AG09319 (cell line): ENCODE results near the gene TBL1XR1.
A peak's percentile ranks its signal among the peaks of the same experiment; 100 is the strongest.

Experiments
- DNase-seq: peaks from one replicate; pipeline ENCODE4 v3.0.0-alpha.2; 2010; ENCODE audit warnings: low read depth; ENCODE audit errors: extremely low read depth
- CTCF ChIP-seq: IDR thresholded peaks from 2 replicates; pipeline ENCODE4 v1.5.1; 2011; ENCODE audit warnings: low read depth, mild to moderate bottlenecking, inconsistent platforms, low read length, moderate library complexity

TBL1XR1 gene

GRCh38 chr3:177055605-177056571, 141.4 kb downstream of the TBL1XR1 start:
- DNase-seq: no peak
- TF ChIP-seq CTCF: no peak

- no peak for DNase-seq
- TF ChIP-seq CTCF: no peak
Measured at GRCh38 chr3:177053107-177053506, 144.2 kb downstream of the TBL1XR1 start.

DNA sequence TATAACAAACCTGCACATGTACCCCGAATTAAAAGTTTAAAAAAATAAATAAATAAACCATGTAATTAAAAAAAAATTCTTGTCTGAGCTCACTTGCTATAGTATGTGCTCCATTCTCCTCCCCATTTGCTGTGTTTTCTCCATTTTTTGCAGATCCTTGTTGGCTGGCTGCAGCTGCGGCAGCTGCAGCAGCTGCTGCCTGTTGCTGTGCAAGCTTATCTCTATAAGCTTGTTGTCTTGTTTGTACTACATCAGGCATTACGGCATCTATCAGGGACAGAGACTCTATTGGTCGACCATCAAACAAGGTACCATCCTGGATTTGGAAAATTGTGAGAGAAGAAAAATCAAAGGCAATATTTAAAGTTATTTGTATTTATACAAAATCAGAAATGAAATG, 145.9 kb downstream of the TBL1XR1 start:
- no peak for DNase-seq
- TF ChIP-seq CTCF: no peak

DNA sequence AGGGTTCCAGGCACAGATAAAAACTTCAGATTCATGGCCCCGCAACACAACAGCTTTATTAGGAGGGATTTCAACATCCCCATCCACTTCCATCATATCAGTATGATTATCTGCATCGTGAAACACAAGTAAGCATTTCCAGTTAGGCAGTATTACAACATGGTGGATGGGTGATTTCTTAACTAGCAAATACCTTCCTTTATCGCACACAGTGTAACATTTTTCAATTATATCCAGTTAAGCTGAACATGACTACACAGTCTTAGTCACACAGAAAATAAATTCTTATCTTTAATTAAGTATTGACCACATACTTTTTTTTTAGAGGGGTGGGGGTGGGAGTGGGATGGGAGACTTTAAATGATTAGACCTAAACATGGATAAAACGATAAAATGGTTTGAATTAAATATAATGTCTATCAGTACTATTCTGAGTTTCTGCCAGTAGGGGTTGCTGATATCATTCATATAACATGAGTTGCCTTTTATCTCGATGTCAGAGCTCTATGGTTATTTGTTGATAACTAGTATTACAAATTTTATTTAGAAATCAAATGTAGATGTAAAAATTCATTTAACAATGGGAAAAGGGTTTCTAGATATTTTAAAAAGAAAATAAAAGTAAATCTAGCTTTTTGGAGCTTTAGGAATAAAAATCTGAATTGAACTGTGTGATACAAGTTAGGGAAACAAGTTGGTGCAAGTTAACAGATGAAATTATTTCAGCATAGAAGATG, 146.6 kb downstream of the TBL1XR1 start:
- TF ChIP-seq CTCF: peak; percentile 45
- no peak for DNase-seq

DNA sequence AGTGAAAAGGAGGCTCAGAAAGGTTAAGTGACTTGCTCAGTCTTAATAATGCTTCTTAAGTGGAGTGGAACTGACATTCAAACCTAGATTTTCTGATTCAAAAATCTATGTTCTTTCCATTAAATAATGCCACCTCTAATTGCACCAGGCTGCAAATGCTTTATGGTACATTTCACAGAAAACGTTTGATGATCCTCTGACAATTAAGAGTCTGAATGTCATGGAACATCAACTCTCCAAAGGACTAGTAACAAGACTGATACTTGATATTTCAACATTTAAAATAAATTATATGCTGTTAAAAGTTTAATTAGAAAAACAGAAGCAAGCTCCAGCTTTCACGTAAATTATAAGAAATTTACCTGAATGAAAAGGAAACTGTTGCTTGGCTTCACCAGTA, 151.5 kb downstream of the TBL1XR1 start:
- no peak for TF ChIP-seq CTCF
- DNase-seq: no peak

DNA sequence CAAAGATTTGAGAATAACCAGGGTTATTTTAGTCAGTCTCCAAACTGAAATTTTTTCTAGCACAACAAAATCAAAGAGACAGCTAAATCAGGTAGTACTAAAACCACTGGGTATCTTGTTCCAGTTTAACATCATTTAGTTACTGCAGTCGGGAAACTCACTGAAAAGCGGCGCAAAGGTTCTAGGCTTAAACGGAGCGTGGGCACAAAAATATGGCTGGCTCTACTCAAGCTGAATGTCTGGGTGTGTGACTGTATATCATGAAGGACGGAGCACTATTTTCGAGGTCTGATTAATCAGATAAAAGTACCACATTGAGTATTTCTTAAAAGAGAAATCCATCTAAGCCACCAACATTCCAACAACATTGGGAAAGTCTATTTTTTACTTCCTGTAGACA, 152.1 kb downstream of the TBL1XR1 start:
- no peak for TF ChIP-seq CTCF
- no peak for DNase-seq
